Cardiac muscle cell (in vitro differentiated cells and primary cell): ENCODE measurements around the gene RAB8A. TPM values are rescaled to one million over a fixed set of nuclear protein-coding genes. Genes with fewer than 3 reads are reported as not detected.

Experiments used
- DNase-seq, 2 donors: peaks; one replicate each; pipeline versions ENCODE4 v3.0.0 to v3.0.0-alpha.2; 2010 to 2017; ENCODE audit warnings: low read depth in 1 of 2, low spot score in 1 of 2
- H3K27ac ChIP-seq: fragments of 200-600 bp; sonication (generic); 2 replicates; pipeline ENCODE4 v1.5.1; 2016
- H3K27me3 ChIP-seq: fragments of 200-600 bp; sonication (generic); 2 replicates; pipeline ENCODE4 v1.6.0; 2016; ENCODE audit warnings: control low read depth
- H3K36me3 ChIP-seq: fragments of 200-600 bp; sonication (generic); 2 replicates; pipeline ENCODE4 v1.5.1; 2016; ENCODE audit warnings: control low read depth
- H3K4me1 ChIP-seq: fragments of 200-600 bp; sonication (generic); 2 replicates; pipeline ENCODE4 v1.8.1; 2017; ENCODE audit warnings: low read depth, mild to moderate bottlenecking, mixed run types
- H3K4me3 ChIP-seq: fragments of 200-600 bp; sonication (generic); 2 replicates; pipeline ENCODE4 v1.5.1; 2016; ENCODE audit warnings: mild to moderate bottlenecking
- H3K9me3 ChIP-seq: fragments of 200-600 bp; sonication (generic); 2 replicates; pipeline ENCODE4 v1.5.1; 2017; ENCODE audit warnings: low read depth, mild to moderate bottlenecking, control low read depth
- CTCF ChIP-seq: IDR thresholded peaks from 2 replicates; pipeline ENCODE4 v1.5.1; 2012; ENCODE audit warnings: low read depth, mild to moderate bottlenecking, low read length
- polyA plus RNA-seq: library from polyadenylated mRNA; unstranded; fragments of >200 nt; fragmentation: Nextera tagmentation; extraction: Ambion mirVana; gene quantifications from 2 replicates; pipeline ENCODE4 v1.2.1, GENCODE V29; 2016
- total RNA-seq: library from RNA; depleted of rRNA; stranded (reverse); fragments of >200 nt; gene quantifications from 2 replicates; pipeline ENCODE4 v1.2.3, GENCODE V29; 2016

Gene RAB8A
- total and polyA plus RNA-seq, 2 experiments from 2014 or later: 38.2 to 93.8 TPM

GRCh38 chr19:16067205-16067938, 44.3 kb upstream of the RAB8A start:
- no peaks in the 10 kb centered on the region for H3K4me1 ChIP-seq
- TF ChIP-seq CTCF: no peak
- DNase-seq: peak in 1 of 2 donors; percentile 94
- no peak overlapping the region for H3K4me3 ChIP-seq
- no peak overlapping the region for H3K27ac ChIP-seq
- no peaks in the 10 kb centered on the region for H3K36me3 ChIP-seq
- H3K9me3 ChIP-seq: no peaks in the 10 kb centered on the region
- no peaks in the 10 kb centered on the region for H3K27me3 ChIP-seq

GRCh38 chr19:16068696-16069259, 42.9 kb upstream of the RAB8A start:
- no peak for TF ChIP-seq CTCF

GRCh38 chr19:16069813-16070365, 41.8 kb upstream of the RAB8A start:
- Histone ChIP-seq H3K4me3 (no peak overlapping the region), H3K27ac (no peak overlapping the region), H3K9me3 (no peaks in the 10 kb centered on the region), H3K36me3 (no peaks in the 10 kb centered on the region), H3K4me1 (no peaks in the 10 kb centered on the region), H3K27me3 (no peaks in the 10 kb centered on the region)
- TF ChIP-seq CTCF: no peak
- no peak for DNase-seq

More at GRCh38 chr19:16068696-16069259, 42.9 kb upstream of the RAB8A start:
- Histone ChIP-seq H3K27me3 (no peaks in the 10 kb centered on the region), H3K27ac (no peak overlapping the region), H3K4me1 (no peaks in the 10 kb centered on the region), H3K9me3 (no peaks in the 10 kb centered on the region), H3K4me3 (no peak overlapping the region), H3K36me3 (no peaks in the 10 kb centered on the region)
- no peak for DNase-seq

DNA sequence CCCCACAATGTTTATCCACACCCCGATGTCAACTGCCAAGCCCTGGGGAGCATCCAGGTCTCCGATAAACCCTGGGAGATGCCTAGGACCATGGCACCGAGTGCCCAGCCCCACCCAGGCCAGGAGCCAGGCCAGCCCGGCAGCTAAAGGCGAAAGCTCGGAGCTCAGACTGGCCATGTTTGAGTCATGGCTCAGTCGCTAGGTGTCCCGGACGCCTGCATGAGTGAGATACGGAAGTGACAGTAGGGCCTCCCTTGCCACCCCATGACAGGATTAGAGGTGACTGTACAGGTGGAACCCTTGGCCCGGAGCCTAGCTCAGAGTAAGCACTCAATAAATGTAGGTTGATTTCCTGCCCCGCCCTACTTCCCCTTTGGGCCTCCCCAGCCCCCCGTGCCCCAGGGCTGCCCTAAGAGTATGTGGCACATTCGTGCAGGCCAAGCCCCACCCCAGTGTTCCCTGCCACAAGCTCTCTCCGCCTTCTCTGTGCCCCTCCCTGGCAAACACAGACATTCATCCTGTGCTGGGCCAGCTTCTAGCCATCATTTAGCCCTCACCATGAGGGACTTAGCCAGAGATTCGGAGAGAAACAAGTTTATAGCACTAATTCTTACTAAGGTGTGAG, 41.2 kb upstream of the RAB8A start:
- no peaks in the 10 kb centered on the region for H3K4me1 ChIP-seq
- no peak overlapping the region for H3K4me3 ChIP-seq
- no peaks in the 10 kb centered on the region for H3K36me3 ChIP-seq
- H3K9me3 ChIP-seq: no peaks in the 10 kb centered on the region
- no peaks in the 10 kb centered on the region for H3K27me3 ChIP-seq
- DNase-seq: no peak
- H3K27ac ChIP-seq: no peak overlapping the region
- no peak for TF ChIP-seq CTCF

- H3K4me1 ChIP-seq: no peaks in the 10 kb centered on the region
- no peak for TF ChIP-seq CTCF
- no peak for DNase-seq
- no peaks in the 10 kb centered on the region for H3K27me3 ChIP-seq
- no peaks in the 10 kb centered on the region for H3K9me3 ChIP-seq
- H3K4me3 ChIP-seq: no peak overlapping the region
- no peaks in the 10 kb centered on the region for H3K36me3 ChIP-seq
- no peak overlapping the region for H3K27ac ChIP-seq
These were observed 40.5 kb upstream of the RAB8A start for GRCh38 chr19:16071072-16071691.
